Tibial nerve (tissue), 3 donors: ENCODE measurements around the gene AKAP8L.

Experiments used
- POLR2A ChIP-seq, 2 donors: fragments of 450-650 bp; IDR thresholded peaks; one replicate each; pipeline ENCODE4 v1.6.1; 2017; ENCODE audit warnings: antibody characterized with exemption in 2 of 2, mild to moderate bottlenecking in 2 of 2, moderate library complexity in 2 of 2
- TF ChIP-seq, protein P1 (sequence below), 5 experiments: fragments of 200-600 bp in 3 of 5; fragments of 450-650 bp in 2 of 5; sonication (generic) in 3 of 5; IDR thresholded peaks; one replicate each; pipeline ENCODE4 v1.5.1; 2016 to 2019; ENCODE audit warnings: antibody characterized with exemption in 5 of 5, mild to moderate bottlenecking in 3 of 5, moderate library complexity in 2 of 5

DNA sequence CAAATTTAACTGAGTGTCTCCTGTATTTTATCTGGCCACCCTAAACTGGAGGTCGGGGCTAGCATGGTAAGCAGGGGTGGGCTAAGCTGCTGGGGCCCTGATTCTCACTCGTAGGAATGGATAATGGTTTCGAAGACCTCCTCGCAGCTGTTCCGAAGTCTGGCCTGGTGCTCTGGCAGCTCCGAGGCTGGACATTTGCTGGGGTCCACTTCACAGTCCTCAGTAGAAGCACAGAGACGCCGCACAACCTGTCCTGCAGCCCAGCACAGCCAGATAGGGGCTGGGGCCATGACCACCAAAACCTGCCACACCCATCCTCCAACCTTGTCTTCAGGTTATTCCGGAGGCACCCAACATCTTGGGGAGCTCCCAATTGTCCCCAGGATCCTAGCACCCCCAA, 37.2 kb upstream of the AKAP8L start:
- TF ChIP-seq, protein P1, sequence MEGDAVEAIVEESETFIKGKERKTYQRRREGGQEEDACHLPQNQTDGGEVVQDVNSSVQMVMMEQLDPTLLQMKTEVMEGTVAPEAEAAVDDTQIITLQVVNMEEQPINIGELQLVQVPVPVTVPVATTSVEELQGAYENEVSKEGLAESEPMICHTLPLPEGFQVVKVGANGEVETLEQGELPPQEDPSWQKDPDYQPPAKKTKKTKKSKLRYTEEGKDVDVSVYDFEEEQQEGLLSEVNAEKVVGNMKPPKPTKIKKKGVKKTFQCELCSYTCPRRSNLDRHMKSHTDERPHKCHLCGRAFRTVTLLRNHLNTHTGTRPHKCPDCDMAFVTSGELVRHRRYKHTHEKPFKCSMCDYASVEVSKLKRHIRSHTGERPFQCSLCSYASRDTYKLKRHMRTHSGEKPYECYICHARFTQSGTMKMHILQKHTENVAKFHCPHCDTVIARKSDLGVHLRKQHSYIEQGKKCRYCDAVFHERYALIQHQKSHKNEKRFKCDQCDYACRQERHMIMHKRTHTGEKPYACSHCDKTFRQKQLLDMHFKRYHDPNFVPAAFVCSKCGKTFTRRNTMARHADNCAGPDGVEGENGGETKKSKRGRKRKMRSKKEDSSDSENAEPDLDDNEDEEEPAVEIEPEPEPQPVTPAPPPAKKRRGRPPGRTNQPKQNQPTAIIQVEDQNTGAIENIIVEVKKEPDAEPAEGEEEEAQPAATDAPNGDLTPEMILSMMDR (IDR thresholded peaks at IDR 0.05), result no peak
- no peak for TF ChIP-seq POLR2A (IDR thresholded peaks at IDR 0.05)
